Erythroblast (primary cell): Measurements from ENCODE around the gene DYRK1B.

Experiments
- GATA1 ChIP-seq: IDR thresholded peaks from 2 replicates; pipeline ENCODE4 v1.6.1; 2011; ENCODE audit warnings: low read depth, mild to moderate bottlenecking, control low read depth, low read length, moderate library complexity
- POLR2A ChIP-seq: IDR thresholded peaks from 2 replicates; pipeline ENCODE4 v1.6.1; 2011; ENCODE audit warnings: mild to moderate bottlenecking, low read length

- no peak for TF ChIP-seq POLR2A
- TF ChIP-seq GATA1 = no peak
Measured at GRCh38 chr19:39825531-39826076, 8.4 kb downstream of the DYRK1B start.
